Psoas muscle (tissue), 8 donors: ENCODE results near the gene SLITRK6. TPM values are rescaled to one million over a fixed set of nuclear protein-coding genes. Genes with fewer than 3 reads are reported as not detected.

Source experiments
- ATAC-seq, 4 donors: fragments of 200-7000 bp; cut with Tn5 transposase; one replicate each; pipeline ENCODE4 v1.9.1; 2020; ENCODE audit warnings: moderate library complexity in 3 of 4, mild to moderate bottlenecking in 2 of 4
- DNase-seq, 2 donors: peaks; one replicate each; pipeline ENCODE4 v3.0.0-alpha.2; 2020
- H3K27ac ChIP-seq: fragments of 200-600 bp; one replicate; pipeline ENCODE4 v1.8.0; 2022
- H3K27me3 ChIP-seq, 3 donors: fragments of 200-600 bp in 1 of 3; one replicate each; pipeline versions ENCODE4 v1.6.1 to v1.8.0; 2013 to 2022; ENCODE audit warnings: low read length in 2 of 3, mild to moderate bottlenecking in 2 of 3, moderate library complexity in 1 of 3; ENCODE audit not compliant: insufficient read depth in 3 of 3
- H3K36me3 ChIP-seq, 2 donors: fragments of 200-600 bp in 1 of 2; one replicate each; pipeline versions ENCODE4 v1.6.1 to v1.8.0; 2013 to 2022; ENCODE audit warnings: low read depth in 1 of 2, mild to moderate bottlenecking in 1 of 2, moderate library complexity in 1 of 2; ENCODE audit not compliant: insufficient read depth in 1 of 2
- H3K4me1 ChIP-seq: fragments of 200-600 bp; one replicate; pipeline ENCODE4 v1.8.0; 2022
- H3K4me3 ChIP-seq: fragments of 200-600 bp; one replicate; pipeline ENCODE4 v1.8.0; 2022; ENCODE audit warnings: mild to moderate bottlenecking
- H3K9me3 ChIP-seq: fragments of 200-600 bp; one replicate; pipeline ENCODE4 v1.8.0; 2022
- CTCF ChIP-seq: fragments of 200-600 bp; IDR thresholded peaks from one replicate; pipeline ENCODE4 v1.8.0; 2022; ENCODE audit warnings: antibody characterized with exemption
- WGBS, 3 donors: extraction: QIAGEN DNeasy Blood & Tissue Kit; methylation state at CpG; one replicate each; pipeline versions ENCODE4 v1.1.6 to v1.1.7; 2013; 5-methylcytosine and 5-hydroxymethylcytosine counted together
- intact Hi-C, 2 donors: fragments of 100-400 bp; cut with DNase I; formaldehyde crosslinking; loops; one replicate each; pipeline versions ENCODE4 v1.11.0 to v1.14.2; 2022
- polyA plus RNA-seq, 3 donors: library from polyadenylated mRNA; stranded (reverse); fragments of 200-250 nt; gene quantifications; one replicate each; pipeline ENCODE4 v1.2.3, GENCODE V29; 2013
- total RNA-seq, 4 donors: library from RNA; stranded (reverse); fragmentation: NEBNext Ultra II Directional in 2 of 4; extraction: Animal tissue kit (Norgen Biotek cat#: 25700) in 2 of 4; gene quantifications; one replicate each; pipeline versions ENCODE4 v1.2.1 to v1.2.4, GENCODE V29; 2021 to 2023
- donor health status: healthy with polysubstance abuse.
- donor health status: DM: no; HTN: no; CAD: no; lungs with moderate emphysema.
- donor health status: Bipolar disorder and iron deficiency.
- donor health status: healthy.
- donor health status: DM: yes; HTN: yes; CAD: no.
- donor health status: DM: no; HTN: no; CAD: no.
- donor health status: DM: no; HTN: no; CAD: no.
- donor health status: DM: yes; HTN: yes; CAD: no.

The SLITRK6 gene
- total and polyA plus RNA-seq, 7 donors: 0.03 to 0.41 TPM; not detected in 5

- WGBS, 3 donors: 43 to 60% (median 44%) methylated on average over 1 of the region's 1 CpG
These were observed 9.6 kb upstream of the SLITRK6 start for GRCh38 chr13:85808811-85809210.

GRCh38 chr13:85806553-85807175, 7.4 kb upstream of the SLITRK6 start:
- H3K27ac ChIP-seq: no peak overlapping the region
- H3K4me1 ChIP-seq: no peaks in the 10 kb centered on the region
- H3K9me3 ChIP-seq: no peaks in the 10 kb centered on the region
- peak; percentile 41 for TF ChIP-seq CTCF
- 16 to 20% (median 17%) methylated on average over 3 of the region's 3 CpGs for WGBS, 3 donors
- no peak overlapping the region for H3K4me3 ChIP-seq
- intact Hi-C loops: loop anchor here (5.0 to 10.0 kb wide), 2 partner anchors 892 to 909 kb away; no protein-coding TSS in a partner anchor
- DNase-seq (no peak), ATAC-seq (no peak)
- H3K36me3 ChIP-seq: no peaks in the 10 kb centered on the region
- H3K27me3 ChIP-seq: no peaks in the 10 kb centered on the region

More at GRCh38 chr13:85808811-85809210, 9.6 kb upstream of the SLITRK6 start:
- Histone ChIP-seq H3K9me3 (peaks cover 4% of the 10 kb centered on the region), H3K27ac (no peak overlapping the region), H3K36me3 (no peaks in the 10 kb centered on the region), H3K27me3 (no peaks in the 10 kb centered on the region), H3K4me3 (no peak overlapping the region), H3K4me1 (no peaks in the 10 kb centered on the region)
- ATAC-seq (no peak), DNase-seq (no peak)
- intact Hi-C loops: loop anchor here (5.0 to 10.0 kb wide), 2 partner anchors 894 to 912 kb away; no protein-coding TSS in a partner anchor
- no peak for TF ChIP-seq CTCF

DNA sequence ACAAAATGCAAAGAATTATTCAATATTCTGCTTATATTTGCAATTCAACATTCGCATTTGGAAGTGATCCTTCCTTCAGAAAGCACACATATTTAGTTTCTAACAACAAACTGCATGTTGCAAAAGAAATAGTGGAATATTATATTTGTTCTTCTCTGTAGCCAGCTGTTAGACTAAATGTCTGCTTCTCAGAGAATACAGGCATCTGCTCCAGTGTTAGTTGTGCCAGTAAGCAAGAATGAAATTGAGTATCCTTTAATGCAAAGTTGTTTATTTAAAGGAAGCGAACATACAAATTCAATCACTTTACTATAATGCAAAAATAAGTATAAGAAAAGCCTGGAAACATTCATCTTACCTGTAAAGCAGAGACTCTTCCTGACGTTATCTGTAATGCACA, 663 bp downstream of the SLITRK6 start:
- H3K27me3 ChIP-seq: no peaks in the 10 kb centered on the region
- H3K4me3 ChIP-seq: no peak overlapping the region
- ATAC-seq (no peak), DNase-seq (no peak)
- intact Hi-C loops: no loop called here
- H3K27ac ChIP-seq: no peak overlapping the region
- H3K4me1 ChIP-seq: no peaks in the 10 kb centered on the region
- WGBS, 3 donors: 48 to 57% (median 51%) methylated on average over 3 of the region's 3 CpGs
- H3K36me3 ChIP-seq: no peaks in the 10 kb centered on the region
- no peak for TF ChIP-seq CTCF
- no peaks in the 10 kb centered on the region for H3K9me3 ChIP-seq

DNA sequence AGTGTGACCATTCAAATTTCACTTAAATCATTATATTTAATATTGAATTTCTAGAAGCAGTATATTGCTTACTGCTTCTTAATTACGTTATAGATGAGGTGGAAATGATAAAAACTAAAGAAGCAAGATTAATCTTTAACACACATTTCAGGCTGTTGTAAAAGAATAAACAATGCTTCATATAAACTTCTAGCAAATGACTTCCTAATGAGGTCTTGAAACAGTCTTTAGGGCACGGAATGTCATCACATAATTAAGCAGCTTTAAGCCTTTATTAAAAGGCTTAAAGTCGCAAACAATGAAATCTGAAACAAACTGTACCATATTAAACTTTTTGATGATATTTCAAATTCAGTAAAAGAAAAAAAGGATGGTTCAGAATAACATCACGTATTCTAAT, 1.9 kb downstream of the SLITRK6 start:
- DNase-seq: no peak
- Histone ChIP-seq H3K36me3 (no peaks in the 10 kb centered on the region), H3K27ac (no peak overlapping the region), H3K4me1 (no peaks in the 10 kb centered on the region), H3K4me3 (no peak overlapping the region), H3K27me3 (no peaks in the 10 kb centered on the region), H3K9me3 (no peaks in the 10 kb centered on the region)
- no peak for TF ChIP-seq CTCF
- ATAC-seq: no peak
- intact Hi-C loops: no loop called here
- 65 to 73% (median 69%) methylated on average over 4 of the region's 4 CpGs for WGBS, 3 donors

- DNase-seq (no peak), ATAC-seq (no peak)
- no peaks in the 10 kb centered on the region for H3K36me3 ChIP-seq
- no peaks in the 10 kb centered on the region for H3K27me3 ChIP-seq
- H3K4me3 ChIP-seq: no peak overlapping the region
- intact Hi-C loops: no loop called here
- no peak for TF ChIP-seq CTCF
- H3K9me3 ChIP-seq: no peaks in the 10 kb centered on the region
- H3K27ac ChIP-seq: no peak overlapping the region
- WGBS, 3 donors: 71 to 80% (median 77%) methylated on average over 3 of the region's 3 CpGs
- H3K4me1 ChIP-seq: no peaks in the 10 kb centered on the region
These were observed 14.0 kb downstream of the SLITRK6 start for GRCh38 chr13:85785205-85785604.
